Measurements from ENCODE around the gene BCCIP. TPM values are rescaled to one million over a fixed set of nuclear protein-coding genes. Genes with fewer than 3 reads are reported as not detected.

BCCIP gene
- polyA plus RNA-seq, 10 donors, result 51.8 to 68.3 (median 60.1) TPM

DNA sequence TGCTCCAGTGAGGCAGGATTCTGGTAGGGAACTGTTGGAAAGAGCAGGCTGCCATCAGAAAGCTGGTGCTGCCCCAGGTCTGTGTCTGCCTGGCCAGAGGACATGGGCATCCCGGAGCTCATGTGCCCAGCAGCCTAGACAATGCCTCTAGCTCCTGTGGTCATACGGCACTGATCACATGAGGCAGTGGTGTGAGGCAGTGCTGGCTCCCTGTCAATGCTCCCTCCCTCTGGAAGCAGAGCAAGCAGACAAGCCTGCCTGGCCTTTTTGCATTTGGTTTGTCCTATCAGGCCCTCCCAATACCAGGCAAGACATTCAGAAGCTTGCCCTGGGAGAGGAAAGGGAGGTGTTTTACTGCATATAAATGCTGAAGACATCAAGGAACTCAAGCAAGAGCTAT, 28.2 kb upstream of the BCCIP start:
- no peak for DNase-seq

DNA sequence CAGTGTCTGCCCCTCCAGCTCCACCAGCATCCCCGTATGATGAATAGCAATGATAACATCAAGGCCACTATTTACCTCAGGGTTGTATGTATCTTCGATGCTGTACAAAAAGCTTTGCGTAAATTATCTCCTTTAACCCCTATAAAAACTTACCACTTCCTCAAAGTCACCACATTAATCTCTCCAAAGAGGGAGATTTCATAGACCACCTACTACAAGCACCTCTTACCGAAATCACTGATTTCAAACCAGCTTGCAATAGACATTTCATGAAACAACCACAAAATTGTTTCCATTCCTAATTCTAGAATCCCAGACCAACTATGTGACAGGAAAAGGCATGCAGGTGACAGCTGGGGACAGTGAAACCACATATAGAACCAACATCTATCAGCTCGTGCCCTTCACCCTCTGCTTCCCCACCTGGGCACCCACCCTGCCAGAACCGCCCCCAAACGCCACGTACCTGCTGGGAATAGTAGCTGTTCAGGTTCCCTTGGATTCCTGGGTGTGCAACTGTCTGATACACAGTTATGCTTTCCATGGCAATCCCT, 27.6 kb upstream of the BCCIP start:
- DNase-seq, result no peak

DNA sequence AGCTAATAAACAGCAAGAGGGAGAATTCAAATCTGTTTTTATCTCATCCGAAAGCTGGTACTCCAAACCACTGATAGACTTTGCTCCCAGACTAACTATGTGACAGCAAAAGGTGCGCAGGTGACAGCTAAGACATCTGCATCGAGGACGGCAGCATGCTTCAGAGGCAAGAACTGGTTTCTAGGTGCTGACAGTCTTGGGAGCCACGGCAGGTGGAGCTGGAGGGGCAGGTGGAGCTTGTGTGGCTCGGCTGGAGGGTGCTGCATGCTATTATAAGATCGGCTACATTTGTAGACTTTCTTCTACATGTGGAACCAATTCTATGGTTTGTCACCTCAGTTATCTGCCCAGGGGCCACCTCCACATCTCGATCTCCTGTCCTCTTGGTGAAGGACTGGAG, 25.9 kb upstream of the BCCIP start:
- DNase-seq, result no peak

DNA sequence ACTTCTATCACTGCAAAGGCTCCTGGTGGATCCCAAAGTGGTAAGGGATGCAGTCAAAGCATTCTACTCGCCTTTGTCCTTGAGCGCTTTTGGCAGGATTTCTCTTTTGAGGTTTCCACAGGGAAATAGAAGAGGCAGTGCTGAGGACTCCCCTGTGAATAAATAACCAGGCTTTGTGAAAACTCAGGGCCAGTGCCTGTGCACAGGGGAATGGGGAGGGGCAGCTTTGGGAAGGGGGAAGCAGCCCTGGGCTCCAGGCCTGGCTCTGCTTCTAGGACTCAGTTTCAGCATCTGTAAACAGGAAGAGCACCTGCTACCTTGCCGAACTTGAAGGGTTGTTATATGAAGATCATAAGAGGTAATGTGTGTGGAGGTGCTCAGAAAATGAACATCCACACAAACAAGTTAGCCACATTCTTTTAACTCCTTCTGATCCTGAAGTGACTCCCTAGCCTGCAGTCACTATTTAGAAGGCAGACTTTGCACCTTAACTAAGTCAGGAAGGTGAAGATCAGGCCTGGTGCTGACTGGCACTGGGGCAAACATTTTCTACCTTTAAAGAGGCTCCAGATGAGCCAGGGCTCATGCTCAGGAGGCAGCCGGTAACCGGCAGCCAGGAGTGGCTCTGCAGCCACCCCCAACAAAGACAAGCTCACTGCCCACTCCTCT, 25.2 kb upstream of the BCCIP start:
- DNase-seq, result no peak

DNA sequence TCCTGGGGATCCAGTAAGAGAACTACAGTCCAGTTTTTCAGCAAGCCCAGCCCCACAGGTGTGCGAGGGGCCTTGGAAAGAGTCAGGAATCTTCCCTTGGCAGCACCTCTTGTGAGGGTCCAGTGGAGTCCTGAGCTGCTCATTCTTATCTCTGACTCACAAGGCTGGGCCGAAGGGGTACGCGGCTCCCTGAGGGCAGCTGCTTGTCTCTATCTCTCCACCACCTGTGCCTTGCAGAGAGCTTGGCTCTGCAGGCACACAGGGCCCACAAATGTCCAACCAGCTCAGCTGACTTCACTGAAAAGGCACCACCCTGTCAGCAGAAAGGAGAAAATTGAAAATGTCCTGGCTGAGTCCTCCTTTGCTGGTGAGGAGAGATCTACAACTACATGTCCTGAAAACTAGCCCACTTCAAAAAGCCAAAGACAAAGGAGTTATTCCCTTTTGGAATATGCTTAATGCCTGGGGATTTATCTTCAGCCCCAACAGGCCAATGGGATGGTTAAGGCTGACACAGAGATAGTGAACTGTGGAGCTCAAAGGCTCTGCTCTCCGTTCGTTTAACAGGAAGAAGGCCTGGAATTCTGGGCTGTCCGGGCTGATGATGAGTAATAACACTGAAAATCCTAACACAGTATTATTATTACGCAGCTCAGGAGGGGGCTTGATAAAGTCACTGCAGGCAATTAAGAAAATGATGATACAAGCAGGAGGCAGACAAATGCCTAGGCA, 23.7 kb upstream of the BCCIP start:
- no peak for DNase-seq

DNA sequence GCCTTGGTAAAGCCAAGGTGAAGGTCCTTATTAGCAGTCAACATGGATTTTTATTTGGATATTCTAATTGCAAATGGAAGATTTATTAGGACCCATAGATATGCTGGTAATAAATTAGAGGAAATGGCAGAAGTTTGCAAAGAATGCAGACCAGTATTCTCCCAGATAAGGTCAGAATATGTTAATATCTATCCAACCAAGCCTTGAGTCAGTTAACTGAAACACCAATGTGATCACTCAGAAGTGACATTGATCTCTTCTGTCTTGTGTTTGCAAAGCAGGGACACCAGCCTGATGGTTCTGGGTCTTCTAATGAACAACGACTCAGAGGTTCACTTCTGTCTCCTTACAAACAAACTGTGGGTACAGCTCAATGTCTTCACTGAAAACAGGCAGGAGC, 21.8 kb upstream of the BCCIP start:
- DNase-seq, result no peak

DNA sequence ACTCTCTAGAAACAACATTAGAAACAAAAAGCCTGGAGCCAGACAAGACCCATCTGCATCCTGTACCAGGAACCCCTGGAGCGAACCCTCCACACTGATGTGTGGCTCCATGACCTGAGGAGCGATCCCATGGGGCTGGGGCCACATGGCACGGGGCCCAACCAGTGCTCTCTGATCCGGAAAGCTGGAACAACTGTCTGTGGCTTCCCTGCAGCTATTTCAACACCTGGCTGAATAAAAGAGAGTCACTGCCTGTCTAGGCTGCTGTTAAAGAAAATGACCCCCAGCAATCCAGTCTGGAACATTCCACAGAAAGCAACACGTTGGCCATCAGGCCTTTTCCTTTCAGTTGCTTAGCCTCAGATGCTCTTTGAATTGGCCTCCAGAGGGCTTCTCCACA, 21.2 kb upstream of the BCCIP start:
- DNase-seq, result no peak

DNA sequence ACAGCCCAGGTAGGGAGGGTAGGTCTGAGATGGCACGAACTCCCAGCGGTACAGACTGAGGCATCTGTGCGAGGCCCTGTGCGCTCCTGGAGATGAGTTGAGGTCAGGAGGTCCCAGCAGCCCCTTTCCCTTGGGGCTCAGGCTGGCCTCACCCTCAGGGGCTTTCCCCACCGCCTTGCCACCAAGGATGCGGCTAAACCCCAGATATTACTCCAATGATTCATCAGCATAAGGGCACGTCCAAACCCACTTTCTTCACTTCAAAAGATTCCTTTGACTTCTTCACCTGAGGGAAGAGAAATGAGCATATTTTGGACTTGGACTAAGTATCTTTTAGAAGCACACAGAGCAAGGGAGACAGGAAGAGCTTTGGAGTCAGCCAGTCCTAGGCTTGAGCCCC, 20.6 kb upstream of the BCCIP start:
- DNase-seq, result no peak

DNA sequence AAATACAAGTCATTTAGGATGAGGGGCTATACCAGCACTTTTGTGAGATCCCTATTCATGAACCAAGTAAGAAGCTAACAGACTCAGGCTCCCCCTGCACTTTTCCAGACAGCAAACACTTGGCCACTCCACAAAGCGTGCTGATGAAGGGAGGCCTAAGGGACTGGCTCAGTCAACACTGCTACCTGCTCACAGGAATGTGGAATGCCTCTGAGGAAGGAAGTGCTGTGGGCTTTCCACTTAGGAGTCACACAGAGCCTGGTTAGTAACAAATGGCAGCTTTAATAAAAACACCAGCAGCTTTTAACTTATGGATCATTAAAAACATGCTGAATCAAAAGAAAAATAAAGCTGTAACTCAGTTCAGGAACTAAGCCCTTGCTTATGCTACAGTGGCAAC, 15.3 kb upstream of the BCCIP start:
- DNase-seq, result no peak

DNA sequence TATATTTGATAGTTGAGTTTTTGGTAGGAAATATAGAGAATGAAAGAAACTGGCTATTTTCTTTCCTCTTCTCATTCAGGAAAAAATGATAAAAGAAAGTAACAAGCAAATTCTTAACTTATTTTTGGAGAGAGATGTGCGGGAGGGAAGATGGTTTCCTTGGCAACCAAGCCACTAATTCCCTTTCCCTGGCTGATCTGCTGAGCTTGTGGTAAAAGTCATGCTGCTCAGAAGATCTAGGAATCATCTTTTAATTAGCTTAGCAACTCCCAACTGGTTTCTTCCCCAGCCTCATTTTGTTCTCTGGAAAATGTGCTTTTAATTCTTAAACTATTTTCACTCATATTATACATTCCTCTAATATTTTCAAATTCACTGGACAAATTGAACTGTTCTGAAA, 12.1 kb upstream of the BCCIP start:
- peak in 1 of 3 donors; percentile 11 for DNase-seq

DNA sequence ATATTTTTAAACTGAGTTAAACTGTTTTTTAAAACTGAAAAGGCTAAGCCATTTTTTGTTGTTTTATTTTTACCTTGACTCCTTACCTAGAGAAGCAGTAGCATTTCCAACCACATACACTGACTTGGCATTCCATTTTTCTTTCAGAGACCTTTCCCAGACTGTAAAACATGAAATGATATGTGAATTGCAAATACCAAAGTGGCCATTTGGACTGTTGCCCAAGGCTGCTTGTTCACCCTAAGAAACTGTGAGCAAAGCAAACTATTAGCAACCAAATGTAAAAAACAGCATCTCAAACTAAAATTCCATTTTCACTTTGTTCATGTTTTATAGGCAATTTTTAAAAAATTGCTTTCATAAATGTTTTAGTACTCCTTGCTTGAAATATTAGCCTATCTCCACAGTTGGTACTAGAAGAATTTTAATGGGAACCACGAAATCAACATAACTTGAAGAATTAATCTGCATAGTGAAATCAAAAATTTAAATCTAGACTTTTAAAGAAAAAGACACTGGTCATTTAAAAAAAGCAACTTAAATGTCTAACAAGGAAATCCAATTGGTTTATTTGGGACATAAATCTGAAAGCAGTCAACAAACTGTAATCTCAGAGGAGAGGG, 11.1 kb upstream of the BCCIP start:
- no peak for DNase-seq

DNA sequence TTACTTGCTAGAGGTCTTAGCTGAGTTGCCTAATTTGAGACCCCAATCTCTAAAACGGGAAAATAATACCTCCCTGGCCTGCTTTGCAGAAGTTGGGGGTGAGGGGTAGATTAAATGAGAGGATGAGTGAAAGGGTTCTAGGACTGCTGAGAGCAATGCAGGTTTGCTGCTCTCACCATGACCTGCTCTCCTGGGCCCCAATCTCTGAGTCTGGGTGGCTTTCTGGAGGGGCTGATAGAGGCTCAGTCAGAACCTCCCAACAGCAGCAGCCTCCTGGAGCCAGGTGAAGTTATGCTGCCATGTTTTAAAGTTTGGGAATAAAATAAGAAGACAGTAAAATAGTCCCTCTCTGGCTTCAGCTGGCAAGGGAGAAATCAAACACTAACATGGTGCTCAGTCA, 7.6 kb upstream of the BCCIP start:
- no peak for DNase-seq

DNA sequence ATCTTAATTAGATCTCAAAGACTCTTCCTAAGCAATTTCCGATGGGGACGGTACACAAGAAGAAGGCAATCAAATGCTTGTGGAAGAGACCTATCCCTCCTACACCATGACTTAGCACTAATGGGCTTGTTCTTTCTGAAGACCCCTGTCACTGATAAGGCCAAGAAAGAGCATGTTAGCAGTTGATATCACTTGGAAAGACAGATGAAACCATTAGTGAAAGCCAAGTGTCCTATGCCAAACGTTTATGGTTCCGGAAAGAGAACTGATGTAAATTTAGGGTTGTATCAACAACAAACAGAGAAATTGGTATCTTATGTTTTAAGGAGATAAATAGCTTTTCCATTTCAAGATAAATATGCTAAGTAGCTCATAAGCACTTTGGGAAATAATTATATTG, 6.8 kb upstream of the BCCIP start:
- no peak for DNase-seq

DNA sequence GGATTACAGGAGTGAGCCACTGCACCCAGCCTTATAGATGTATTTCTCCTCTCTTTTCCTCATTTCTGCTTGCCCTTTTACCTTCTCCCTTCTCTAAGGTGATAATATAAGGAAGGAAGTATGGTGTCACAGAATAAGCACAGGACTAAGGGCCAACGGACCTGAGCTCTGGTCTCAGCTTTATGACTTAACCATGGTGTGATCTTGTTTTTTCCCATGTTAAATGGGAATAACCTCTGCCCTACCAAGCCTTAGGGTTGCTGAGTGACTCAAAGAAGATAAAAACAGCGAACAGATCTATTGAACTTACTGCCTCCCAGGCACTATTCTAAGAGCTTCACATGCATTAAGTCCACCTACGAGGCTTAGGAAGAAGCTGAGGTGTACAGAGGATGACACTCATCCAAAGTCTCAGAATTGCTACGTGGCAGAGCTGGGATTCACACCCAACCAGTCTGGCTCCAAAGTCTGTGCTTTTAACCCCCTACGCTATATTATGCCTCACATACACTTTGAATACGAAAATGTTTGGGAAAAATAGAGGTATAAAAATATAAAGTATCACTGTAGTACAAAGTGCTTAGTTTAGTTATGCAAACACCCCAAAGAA, 5.9 kb upstream of the BCCIP start:
- no peak for DNase-seq

DNA sequence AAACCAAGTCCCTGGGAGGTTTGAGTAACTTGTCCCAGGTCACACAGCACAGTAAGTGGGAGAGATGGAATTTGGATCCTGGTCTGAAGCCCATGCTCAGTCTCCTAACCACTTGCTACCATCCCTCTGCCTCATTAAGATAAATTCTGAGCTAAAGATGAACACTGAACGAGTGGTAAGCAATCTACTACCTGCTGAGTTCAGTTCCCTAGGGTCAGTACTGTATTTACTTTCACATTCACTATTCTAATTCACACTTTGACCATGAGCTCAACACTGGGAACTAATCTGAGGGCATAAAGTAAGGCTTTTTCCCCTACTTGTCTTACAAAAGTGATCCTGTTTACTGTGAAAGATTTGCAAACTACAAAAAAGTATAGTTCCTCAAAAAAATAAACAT, 2.6 kb upstream of the BCCIP start:
- DNase-seq, result no peak

DNA sequence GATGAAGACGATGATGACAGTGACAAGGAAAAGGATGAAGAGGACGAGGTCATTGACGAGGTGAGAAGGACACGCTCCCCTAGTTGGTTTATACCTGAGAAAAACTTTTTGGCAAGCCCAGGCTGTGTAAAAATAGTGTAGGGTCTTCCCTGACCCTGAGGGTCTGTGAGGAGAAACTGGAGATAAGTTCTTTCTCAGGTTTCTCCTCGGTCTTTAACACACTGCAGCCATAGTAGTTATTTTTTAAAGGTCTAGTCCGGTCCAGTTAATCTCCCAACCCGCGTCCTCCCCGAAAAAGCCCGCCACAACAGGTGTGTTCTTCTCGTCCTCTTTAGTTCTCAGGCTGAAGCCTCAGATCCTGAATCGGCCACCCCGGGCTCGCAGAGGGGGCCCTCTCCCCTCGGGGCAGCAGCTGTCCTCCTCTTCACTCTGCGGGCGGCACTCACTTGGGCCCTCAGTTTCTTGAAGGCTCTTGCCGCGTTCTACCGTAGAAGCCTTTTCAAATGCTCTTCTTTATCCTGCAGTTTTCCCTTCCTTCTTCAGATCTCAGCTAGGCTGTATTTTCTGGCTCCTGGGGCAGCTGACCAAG, 411 bp downstream of the BCCIP start:
- DNase-seq, result peak in 1 of 3 donors; percentile 21

DNA sequence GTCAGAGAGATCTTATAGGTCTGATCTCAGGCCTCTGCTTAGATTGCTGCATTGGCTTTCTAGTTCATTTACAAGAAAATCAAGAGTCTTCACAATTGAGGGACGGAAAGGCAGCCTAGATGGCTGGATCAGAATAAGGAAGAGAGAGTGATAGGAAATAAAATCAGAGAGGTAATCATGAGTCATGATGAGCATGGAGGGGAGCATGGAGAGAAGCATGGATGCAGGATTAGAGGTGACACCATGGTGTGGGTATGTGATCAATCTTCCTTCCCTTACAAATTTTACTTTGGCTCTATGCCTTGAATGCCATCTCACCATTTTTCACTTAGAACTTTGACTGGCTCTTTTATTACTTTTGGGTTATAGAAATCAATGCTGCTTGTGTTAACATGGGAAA, 1.4 kb downstream of the BCCIP start:
- no peak for DNase-seq

DNA sequence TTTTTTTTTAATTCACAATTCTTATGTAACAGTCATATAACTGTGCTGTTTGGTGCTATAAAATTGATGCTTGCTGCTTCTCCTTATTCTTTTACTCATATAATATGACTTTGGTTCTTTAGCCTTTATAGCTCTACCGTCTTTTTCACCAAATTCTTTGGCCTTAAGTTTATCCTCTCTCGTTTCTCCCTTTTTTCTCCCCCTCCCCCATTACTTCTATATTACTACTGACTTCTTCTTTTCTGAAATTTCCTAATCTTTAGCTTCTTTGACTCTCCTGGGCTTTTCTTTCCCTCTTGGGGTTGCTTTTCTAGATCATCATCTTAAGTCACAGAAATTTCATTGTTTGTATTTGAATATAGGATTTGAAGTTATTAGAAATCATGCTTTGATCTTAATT, 3.8 kb downstream of the BCCIP start:
- DNase-seq, result no peak

DNA sequence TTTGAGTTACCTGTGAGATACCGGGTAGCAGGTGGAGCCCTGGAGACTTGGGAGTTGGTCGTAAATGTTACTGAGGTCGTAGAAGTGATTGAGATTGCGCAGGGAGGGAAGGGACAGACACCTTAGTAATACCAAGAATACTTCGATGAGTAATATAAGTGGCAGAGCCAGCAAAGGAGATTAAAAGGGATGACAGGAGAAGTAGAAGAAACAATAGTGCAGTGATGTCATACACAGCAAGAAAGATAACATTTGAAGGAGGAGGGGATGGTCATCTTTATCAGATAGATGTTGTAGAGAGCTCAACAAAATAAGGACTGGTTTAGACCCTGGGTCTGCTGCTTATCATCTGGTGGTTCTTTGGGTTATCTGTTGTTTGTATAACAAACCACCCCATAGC, 5.0 kb downstream of the BCCIP start:
- DNase-seq, result no peak

DNA sequence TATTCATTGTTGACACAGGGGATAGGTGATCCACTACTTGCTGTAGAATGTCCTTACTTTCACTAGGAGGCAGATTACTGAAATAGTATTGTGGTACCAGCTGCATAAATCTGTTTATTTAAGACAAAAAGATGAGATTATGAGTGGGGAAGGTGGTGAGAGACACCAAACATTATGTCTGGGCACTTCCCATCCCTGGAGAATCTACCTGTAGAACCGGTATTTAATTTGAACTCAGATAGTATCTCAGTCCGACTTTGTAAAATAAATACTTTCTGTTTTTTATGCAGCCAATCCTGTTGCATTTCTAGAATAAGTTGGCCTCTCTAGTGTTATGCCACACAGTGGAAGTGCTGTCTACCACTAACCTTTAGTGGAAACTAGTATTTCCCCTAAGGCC, 13.4 kb downstream of the BCCIP start:
- no peak for DNase-seq

DNA sequence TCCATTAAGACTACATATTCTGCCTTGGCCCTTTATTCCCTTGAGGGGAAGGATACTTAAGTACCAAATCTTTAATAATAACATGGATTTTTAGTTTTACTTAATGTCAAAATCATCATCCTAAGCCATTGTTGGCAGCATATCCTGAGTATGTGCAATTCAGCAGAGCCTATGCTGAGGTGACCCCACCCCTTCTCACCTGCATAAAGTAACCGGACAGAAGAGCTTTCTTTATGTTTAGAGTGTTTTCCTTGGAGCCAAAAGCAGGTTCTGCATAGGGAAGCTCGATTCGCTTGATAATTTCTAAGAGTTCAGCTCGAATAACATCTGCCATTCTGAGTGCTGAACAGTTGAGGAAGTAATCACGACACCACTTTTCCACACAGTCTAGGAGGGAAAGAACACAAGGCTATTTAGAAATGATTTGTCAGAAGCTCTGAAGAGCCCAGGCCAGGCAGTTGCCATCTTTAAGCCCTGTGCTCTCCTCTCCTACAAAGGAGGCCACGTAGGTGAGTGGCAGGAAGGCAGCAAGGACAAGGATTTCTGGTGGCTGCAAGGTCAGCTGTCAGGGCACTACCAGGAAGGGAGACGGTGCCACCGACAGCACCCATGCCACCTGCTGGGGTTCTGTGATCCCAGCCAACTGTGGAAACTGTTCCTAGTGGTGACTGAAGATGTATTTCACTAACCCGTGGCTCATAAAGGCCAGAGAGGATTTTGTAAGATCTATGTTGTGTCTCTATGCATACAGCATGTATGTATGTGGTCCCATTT, 15.6 kb downstream of the BCCIP start:
- no peak for DNase-seq
